ENCODE data around the gene ANO2. TPM values are rescaled to one million over a fixed set of nuclear protein-coding genes. Genes with fewer than 3 reads are reported as not detected.

ANO2 gene
- total RNA-seq = 41.2 and 82.9 TPM in 2 replicates

- DNase-seq = no peak
Observed at GRCh38 chr12:5945071-5946008, at the start of gene ANO2. Gene ANO2, minus strand, starts transcription at chr12:5945259. Its CDS starts 42 bp downstream, at chr12:5945217.

- DNase-seq = no peak
Observed at GRCh38 chr12:5989621-5990020, 44.6 kb upstream of the ANO2 start.

GRCh38 chr12:5988659-5989116 is 43.6 kb upstream of the ANO2 start:
- DNase-seq = peak; percentile 81

GRCh38 chr12:5988088-5988487 is 43.0 kb upstream of the ANO2 start:
- no peak for DNase-seq

- DNase-seq = no peak
Observed at GRCh38 chr12:5987573-5987972, 42.5 kb upstream of the ANO2 start.

GRCh38 chr12:5985471-5985870 is 40.4 kb upstream of the ANO2 start:
- no peak for DNase-seq

DNA sequence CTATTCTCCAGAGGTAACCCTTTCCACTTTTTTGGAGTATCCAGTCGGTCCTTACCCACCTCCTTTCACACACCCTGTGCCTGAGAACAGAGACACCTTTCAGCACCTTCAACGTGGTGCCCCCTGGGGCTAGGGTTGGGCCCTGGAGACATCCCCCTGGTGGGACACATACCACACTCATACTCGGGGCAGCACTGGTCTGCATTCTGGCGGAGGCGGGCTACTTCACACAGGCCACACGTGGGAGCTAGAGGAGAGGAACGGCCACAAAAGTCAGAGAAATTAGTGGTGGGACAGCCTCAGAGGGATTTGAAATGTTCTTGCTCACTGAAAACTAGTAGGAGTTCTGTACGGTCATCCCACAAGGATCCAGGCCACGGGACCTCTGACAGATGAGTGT is 39.8 kb upstream of the ANO2 start:
- no peak for DNase-seq

- DNase-seq = no peak
Observed at GRCh38 chr12:5982106-5982505, 37.0 kb upstream of the ANO2 start.

DNA sequence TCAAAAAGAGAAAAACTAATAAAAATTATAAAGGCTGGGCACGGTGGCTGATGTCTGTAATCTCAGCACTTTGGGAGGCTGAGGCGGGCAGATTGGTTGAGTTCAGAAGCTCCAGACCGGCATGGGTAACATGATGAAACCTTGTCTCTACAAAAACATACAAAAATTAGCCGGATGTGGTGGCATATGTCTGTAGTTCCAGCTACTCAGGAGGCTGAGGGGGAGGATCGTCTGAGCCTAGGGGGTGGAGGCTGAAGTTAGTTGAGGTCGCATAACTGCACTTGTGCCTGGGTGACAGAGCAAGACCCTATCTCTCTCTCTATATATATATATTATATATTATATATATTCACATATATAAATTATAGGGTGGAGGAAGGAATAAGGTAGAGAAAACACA is 32.5 kb upstream of the ANO2 start:
- no peak for DNase-seq

DNA sequence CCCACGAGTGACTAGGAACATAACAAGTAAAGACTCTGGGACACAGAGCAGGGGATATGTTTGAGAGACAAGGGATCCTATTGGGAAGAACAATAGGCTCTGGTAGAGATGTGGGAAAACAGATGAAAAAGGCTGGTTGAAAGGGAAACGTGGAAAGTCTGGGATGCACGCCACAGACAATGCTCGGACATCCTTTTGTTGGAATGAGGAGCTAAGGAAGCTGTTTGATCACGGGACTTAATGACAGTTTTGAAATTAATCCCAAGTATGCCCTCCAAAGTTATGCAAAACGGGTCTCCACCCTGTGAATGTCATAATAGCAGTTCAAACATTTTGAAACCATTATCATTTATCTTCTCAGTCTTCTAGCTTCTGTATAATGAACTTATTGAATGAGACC is 31.7 kb upstream of the ANO2 start:
- DNase-seq = no peak

DNA sequence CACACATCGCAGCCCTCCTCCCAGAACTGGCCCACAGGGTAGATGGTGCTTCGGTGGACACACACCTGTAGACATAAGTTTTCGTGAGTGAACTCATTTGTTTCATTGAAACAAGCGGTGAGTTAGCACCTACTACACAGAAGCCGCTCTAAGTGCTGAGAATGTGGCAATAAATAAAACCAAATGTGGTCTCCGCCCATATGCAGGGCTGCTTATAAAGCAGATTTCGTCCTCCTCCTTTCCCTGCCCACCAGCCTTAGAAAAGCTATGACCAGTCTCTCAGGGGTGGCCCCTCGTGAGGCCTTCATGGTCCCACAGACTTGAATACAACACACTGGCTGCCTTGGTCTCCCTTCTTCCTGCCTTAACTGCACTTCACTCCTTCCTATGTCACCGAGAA is 31.1 kb upstream of the ANO2 start:
- no peak for DNase-seq

DNA sequence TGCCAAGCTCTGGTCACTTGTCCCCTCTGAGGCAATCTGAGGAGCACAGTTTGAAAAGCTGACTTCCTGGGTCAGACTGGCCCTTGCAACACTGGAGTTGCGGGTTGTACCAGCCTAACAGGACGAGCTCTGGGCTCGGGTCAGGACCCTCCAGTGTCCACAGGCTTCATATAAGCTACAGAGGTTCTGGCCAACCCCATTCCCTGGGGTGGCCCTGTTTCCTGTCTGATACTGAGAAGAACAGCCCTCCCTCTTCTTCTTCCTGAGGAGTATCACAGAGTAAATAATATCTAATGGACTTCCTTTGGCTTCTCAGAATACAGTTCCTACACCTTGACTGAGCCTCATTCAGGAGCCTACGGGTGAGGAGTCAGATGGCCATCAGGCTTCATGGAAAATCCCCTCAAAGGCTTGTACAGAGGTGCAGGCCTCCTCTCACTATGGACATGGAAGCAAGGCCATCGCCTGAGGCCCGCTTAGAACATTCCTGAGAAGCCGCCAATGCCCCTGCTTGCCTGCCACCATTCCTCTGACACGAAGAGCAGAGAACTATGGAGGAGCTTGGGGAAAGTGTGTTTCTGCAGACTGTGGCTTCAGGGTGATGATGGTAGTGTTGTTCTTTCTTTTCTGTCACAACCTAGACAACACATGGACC is 28.5 kb upstream of the ANO2 start:
- DNase-seq = no peak

GRCh38 chr12:5972387-5972786 is 27.3 kb upstream of the ANO2 start:
- DNase-seq = no peak

DNA sequence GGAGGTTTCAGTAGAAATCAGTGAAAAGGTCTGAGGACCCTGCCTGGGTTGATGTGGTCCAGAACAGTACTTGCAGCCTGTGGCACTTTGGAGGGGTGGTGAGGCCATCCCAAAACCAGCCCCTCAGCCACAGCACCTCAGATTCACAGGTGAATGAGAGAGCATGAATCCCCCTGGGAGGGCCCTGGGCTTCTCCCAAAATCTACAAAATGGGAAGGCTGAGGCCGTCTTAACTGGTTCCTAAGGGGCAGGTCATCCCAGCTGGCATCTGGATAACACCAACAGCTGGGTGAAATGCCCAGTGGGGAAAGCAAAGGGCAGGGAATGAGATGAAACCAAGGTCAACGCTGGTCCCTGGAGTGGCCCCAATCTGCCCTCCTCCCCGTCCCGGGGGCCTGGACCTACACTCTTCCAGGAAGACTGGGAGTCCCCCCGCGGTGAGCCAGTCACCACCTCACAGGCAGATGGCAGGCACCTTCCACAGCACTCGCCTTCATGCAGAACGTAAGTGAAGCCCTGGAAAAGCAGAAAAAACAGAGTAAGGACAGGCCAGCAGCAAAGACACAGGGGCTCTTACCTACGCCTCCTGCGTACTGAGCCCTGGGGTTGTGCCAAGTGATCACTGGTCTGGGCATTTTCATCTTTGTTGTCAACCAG is 26.3 kb upstream of the ANO2 start:
- no peak for DNase-seq

DNA sequence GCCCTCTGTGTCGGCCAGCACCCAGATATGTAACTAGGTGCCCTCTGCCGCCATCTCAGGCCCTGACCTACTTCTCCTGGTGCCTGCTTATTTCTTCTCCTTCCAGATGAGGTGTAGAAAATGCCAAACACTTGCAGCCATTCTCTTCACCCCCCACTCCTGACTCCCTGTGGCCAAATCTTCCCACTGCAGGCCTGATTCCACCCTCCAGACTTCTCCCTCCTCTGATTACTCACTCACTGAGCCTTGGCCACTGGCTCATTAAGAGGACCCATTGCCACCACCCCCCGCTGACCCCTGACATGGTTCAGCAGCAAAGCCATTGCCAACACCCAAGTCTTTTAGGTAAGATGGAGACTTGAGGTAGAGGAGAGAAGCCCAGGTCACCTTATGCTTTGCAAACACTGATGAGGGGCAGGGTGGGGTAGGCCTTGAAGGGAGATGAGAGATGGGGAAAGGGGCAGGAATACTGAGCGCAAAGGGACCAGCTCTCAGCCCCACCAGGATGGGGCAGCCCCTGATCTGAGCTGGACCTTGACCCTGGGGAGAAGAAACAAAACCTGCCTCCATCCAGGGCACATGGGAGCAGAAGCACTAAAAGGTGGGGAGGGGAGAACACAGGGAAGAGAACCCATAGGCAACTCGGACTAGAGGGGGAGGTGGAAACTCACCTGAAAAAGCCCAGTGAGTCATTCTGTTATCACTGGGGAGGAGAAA is 25.1 kb upstream of the ANO2 start:
- DNase-seq = no peak

DNA sequence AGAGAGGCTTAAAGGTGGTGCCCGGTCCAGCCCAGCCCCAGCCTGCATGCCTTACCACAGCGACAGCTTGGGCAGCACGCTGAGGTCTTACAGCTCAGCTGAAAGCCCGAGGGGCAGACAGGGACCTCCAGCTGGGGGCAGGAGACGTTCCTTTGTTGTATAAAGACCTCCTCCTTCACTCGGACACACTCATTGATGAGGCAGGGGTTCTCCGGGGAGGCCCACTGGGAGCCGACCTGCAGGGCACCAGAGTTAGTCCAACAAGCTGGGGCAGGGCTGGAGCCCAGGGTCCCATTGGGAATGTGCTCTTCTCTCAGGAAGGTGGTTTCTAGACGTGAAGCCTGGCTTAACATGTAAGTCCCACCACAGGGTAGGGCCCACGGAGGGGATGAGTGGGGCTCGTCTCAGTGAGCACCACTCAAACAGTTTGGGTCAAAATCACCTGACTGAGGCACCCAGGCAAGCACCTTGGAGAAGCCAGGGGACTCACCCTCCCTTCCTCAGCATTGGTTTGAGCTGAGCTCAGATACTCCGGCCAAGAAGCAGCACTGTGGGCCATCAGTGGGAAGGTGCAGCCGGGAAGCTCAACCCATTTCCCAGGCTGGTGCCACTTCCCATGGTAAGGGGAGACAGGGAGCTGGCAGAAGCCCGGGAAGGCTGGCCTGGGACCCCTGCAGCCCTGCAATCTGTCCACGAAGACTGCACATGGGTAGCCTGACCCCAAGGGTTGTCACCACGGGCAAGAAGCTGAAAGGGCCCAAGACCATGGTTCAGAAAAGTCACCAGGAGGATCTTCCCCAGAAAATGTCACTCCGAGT is 24.3 kb upstream of the ANO2 start:
- no peak for DNase-seq

DNA sequence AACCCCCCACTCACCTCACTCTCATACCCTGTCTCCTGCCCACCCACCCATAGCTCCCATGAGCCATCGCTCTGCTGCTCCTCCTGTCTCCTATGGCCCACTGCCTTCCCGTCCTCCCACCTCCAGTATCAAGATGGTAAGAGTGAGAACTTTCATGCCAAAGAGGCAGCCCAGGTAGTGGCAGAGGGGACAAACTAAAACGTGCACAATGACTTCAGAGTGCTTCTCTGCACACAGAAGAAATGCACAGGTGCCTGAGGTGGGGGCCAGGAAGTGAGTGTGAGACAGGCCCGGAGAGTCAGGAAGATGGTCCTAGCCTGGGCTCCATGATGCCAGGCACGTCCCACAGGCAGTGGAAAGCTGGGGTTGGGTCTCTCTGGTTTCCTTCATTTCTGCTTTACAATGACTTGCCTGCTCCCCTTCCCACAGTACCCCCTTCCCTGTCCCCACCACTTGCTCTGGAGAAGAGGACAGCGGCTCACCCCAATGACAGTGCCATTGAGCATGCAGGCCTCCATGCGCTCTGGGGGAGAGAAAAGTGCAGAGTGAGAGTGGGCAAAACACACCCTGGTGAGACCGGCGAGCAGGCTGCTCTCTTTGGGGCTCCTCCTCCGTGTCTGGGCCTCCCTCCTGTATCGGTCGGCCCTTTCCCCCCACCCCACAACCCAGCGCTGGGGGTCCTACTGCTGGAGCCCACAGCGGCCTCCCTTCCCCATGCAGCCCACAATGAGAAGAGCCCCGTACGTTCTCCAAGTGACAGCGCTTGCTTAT is 22.8 kb upstream of the ANO2 start:
- no peak for DNase-seq

DNA sequence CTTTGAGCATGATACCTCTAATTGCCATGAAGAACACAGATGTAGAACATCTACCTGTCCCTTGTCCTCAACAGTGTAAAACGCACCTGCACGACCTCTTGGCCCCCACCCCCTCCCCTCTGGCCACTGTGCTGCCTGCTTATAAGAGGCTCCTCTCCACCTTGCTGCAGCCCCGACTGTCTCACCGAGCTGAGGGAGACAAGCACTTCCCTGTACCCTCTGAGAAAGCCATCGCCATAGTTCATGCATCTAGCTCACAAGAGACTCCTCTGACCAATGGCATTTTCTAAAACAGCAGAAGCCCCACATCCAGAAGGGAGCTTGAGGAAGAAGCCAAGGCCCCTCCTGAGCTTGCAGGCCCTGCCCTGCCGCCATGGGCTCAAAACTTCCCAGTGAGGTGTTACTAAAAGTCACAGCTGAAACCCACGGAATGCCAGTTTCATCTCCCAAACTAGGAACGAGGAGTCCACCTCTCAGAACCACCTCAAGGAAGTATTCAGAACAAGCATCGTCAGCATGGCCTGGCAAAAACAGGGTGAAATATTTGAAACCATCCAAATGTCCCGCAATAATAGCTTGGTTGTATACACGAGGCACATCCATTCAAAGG is 21.5 kb upstream of the ANO2 start:
- no peak for DNase-seq

- DNase-seq = peak; percentile 70
Observed at GRCh38 chr12:5965950-5966383, 20.9 kb upstream of the ANO2 start.

Data from dermis blood vessel endothelial cell (primary cell).